ENCODE results near the gene DPP10.

The DPP10 gene

GRCh38 chr2:114610677-114611076, 168.2 kb downstream of the DPP10 start:
- DNase-seq = no peak

- no peak for DNase-seq
Observed at GRCh38 chr2:114614592-114614991, 172.2 kb downstream of the DPP10 start.

- no peak for DNase-seq
Observed at GRCh38 chr2:114628481-114628880, 186.0 kb downstream of the DPP10 start.

- DNase-seq = no peak
Observed at GRCh38 chr2:114631146-114631545, 188.7 kb downstream of the DPP10 start.

- no peak for DNase-seq
Observed at GRCh38 chr2:114642166-114642770, 199.8 kb downstream of the DPP10 start.

DNA sequence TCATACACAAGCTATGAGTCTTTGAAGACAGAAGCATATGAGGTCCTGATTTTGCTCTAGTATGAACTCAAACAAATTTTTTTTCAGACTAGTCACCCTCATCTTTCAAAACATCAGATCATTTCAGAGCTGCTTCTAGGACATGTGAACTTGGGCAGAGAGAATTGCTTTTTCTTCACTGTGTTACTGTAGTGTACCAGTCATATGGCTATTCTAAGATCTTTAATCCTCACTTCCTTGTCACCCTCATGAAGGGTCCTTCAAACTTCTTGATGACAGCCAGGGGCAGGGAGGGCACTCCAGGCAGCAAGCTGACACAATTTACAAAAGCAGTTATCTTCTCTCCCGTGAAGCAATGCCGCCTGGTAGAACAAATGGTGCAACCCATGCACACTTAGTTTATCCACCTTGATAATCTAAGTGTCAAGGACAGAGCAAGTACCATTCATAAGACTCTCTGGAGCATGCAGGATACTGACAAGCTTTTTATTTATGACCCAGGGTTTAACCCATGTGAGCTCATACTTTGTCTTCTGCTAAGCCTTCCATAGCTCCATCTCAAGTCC, 200.6 kb downstream of the DPP10 start:
- no peak for DNase-seq

DNA sequence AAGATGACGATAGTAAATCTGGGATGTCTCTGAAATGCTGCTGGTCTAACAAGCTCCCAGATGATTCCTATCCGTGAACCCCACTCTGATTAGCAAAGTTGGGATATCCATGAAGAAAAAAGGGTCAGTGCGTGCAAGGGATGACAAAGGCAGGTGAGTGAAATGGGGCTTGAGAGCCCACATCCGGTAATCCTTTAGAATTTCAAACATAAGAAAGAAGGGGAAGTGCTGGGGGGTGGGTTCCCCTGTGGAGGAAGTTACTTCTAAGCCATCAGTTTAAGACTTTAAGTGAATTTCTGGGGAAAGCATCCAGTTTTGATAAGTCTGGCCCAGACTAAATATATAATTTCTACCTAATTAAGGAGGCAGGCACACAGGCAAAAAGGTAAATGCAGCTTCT, 209.5 kb downstream of the DPP10 start:
- DNase-seq = no peak

- DNase-seq = no peak
Observed at GRCh38 chr2:114659880-114660279, 217.4 kb downstream of the DPP10 start.

DNA sequence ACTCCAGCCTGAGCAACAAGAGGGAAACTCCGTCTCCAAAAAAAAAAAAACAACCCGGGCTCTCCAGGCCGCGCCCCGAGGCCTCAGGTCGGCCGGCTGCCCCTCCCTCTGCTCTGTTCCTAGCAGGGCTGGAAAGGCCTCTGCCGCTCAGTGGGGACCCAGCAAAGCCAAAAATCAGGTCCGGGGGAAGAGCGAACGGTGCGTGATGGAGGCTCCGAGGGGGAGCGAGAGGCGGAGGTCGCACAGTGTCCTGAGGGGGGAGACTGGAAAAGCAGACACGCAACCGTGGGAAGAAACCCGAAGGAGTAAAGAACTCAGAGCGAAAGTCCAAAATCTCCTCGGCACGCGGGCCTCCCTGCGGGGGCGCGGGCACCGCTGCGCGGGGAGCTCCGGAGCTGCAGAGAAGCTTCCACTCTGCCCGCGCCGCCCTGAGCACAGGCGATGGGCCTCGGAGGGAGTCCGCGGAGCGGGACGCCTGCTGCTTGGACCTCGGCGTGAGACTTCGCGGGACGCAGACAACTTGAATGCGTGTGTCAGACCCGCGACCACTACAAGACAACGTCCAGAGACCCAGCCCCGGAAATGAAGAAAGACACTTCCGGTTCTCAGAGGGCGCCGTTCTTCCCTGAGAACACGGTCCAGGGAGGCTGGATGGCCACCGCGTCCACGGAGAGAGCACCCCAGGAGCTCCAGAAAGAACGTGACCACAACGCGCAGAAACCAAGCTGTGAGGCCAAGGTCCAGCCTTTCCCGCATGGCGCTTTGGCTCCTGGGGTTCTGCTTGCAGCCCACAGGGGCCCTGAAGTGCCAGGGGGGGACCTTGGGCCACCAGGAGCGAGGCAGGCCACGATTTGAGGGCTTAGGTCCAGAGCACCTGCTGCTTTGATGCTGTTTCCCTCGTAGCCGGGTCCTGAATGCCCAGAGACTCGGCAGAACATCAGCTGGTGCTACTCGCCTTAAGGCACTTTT, 219.8 kb downstream of the DPP10 start:
- peak; percentile 49 for DNase-seq

- DNase-seq = no peak
Observed at GRCh38 chr2:114668415-114668814, 226.0 kb downstream of the DPP10 start.

DNA sequence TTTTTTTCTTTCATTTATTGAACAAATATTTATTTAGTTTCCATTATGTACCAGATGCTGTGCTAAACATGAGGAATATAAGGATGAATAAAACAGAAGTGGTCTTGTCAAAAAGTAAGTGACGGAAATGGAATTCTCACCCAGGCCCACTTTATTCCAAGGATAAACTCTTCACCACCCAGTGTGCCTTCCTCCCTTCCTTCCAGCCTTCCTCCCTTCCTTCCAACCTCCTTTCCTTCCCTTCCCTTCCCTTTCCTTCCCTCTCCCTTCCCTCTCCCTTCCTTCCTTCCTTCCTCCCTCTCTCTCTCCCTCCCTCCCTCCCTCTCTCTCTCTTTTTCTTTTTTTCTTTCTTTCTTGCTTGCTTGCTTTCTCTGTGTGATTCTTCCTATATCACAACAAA, 240.8 kb downstream of the DPP10 start:
- DNase-seq = no peak

GRCh38 chr2:114684403-114684802, 242.0 kb downstream of the DPP10 start:
- no peak for DNase-seq

- DNase-seq = no peak
Observed at GRCh38 chr2:114685102-114685501, 242.7 kb downstream of the DPP10 start.

- DNase-seq = no peak
Observed at GRCh38 chr2:114688241-114688640, 245.8 kb downstream of the DPP10 start.

GRCh38 chr2:114698520-114698919, 256.1 kb downstream of the DPP10 start:
- no peak for DNase-seq

GRCh38 chr2:114699423-114699944, 257.0 kb downstream of the DPP10 start:
- DNase-seq = no peak

DNA sequence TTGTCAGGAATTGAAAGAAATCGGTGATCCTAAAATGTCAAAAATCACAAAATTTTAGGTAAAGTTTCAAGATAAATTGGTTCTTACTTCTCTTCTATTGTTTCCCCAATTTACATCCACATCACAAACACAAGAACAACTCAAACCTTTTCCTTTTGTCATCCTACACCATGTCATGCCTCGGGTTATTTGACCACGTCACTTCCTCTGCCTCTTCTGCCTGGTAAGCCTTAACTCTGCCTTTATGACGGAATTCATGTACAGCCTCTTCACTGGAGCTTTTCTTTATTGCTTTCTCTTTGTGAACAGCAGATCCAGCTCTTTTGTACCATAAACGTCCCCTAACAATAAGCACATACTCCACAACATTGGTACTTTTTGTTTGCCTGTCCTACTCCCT, 258.0 kb downstream of the DPP10 start:
- DNase-seq = no peak

DNA sequence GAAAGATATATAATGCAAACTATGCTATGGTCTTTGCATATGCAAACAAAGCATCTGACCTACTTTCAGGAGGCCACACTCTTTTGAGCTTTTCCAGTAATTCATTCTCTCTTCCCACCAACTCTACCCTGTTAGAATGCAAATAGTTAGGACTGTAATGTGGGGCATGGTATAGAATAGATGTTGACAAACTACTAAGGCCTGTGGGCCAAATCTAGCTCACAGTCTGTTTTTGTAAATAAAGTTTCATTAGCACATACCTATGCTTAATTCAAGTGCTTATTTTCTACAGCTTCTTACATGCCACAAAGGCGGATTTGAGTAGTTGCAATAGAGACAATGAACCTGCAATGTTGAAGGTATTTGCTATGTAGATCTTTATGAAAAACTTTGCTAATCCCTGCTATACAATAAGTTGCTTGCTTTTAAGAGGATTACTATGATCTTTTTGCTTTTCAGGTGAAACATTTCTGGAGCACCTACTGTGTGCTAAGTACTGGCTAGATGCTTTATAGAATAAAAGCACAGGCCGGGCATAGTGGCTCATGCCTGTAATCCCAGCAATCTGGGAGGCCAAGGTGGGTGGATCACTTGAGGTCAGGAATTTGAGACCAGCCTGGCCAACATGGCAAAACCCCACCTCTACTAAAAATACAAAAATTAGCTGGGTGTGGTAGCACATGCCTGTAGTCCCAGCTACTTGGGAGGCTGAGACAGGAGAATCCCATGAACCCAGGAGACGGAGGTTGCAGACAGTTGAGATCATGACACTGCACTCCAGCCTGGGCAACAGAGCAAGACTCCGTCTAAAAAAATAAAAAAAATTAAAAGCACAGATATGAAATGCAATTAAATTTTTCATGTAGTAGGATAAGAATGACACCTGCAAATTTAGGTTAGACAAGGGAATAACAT, 267.8 kb downstream of the DPP10 start:
- DNase-seq = no peak

DNA sequence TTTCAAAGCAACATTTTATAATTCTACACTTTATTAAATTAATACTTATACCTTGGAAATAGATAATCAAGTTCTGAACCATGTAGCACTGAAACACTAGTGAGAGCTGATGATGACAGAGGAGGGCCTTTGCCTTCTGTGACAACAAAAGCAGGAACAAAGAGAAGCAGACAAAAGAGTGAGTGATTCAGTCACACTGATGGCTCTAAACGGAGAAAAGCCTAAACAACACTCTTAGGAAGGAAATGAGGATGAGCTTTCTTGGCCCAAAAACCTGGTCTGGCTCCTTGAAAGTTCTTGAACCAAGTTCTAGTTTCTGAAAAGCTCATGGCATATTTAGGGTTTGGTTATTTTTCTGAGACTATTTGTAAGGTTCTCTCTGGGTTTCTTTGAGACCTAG, 271.9 kb downstream of the DPP10 start:
- no peak for DNase-seq

- DNase-seq = no peak
Observed at GRCh38 chr2:114717049-114717448, 274.6 kb downstream of the DPP10 start.

DNA sequence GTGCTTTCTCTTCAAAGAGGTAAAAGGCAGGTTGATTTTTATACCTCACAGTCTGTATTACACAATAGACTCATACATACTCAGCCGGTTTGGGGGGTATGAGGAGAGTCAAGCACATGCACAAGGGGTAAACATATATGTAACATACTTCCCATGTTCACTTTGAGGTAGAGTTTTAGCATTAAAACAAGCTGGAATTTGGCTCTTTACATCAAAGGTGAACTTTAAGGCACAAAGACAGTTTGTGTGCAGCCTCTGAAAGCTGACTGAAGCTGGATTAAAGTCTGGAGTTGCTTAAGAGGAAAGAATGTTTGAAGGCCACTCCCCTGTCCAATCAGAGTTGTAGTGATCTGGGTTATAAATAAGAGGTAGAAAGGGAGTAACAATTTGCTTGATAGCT, 282.0 kb downstream of the DPP10 start:
- no peak for DNase-seq

GRCh38 chr2:114727012-114727411, 284.6 kb downstream of the DPP10 start:
- DNase-seq = no peak

DNA sequence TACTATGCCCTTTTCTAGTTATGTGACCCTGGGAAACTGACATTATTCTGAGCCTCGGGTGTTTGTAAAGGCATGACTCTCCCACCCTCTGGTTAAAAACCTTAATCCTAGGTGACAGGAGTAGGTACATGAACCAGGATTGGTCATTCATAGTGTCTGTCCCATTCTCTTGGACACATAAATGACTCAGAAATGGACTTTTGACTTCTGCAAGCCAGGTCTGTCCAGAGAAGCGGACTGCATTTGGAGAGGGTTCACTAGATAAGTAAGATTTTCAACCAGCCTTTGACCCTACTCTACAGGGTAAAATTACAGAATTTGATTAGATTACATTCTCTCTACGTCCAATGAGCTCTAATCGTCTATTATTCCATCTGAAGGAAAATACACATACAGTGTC, 285.9 kb downstream of the DPP10 start:
- DNase-seq = no peak

Data from NCI-H774 (cell line).